ENCODE measurements around the gene RPN2.
"Not testable (repeated sequence)": the region's sequence is repeated elsewhere in the genome, so short reads cannot be mapped to it uniquely, and the experiment has no call there.

RPN2 gene
- 129 to 154 (median 139) reads per million in 4 donors for total RNA-seq

- peak; percentile 89 to 95 (median 93) for DNase-seq
These were observed at the start of gene RPN2, which contains the start of gene MROH8 for GRCh38 chr20:37178839-37179682. Gene RPN2, plus strand, starts transcription at chr20:37179330. Its CDS starts 27 bp downstream, at chr20:37179357. Gene MROH8, minus strand, starts transcription at chr20:37179548.

- DNase-seq: no peak
These were observed 47.6 kb upstream of the RPN2 start for GRCh38 chr20:37131486-37131885.

- DNase-seq: no peak
These were observed 45.2 kb upstream of the RPN2 start for GRCh38 chr20:37133952-37134351.

- no peak for DNase-seq
These were observed 41.6 kb upstream of the RPN2 start for GRCh38 chr20:37137547-37137946.

- no peak for DNase-seq
These were observed 36.4 kb upstream of the RPN2 start for GRCh38 chr20:37142708-37143107.

DNA sequence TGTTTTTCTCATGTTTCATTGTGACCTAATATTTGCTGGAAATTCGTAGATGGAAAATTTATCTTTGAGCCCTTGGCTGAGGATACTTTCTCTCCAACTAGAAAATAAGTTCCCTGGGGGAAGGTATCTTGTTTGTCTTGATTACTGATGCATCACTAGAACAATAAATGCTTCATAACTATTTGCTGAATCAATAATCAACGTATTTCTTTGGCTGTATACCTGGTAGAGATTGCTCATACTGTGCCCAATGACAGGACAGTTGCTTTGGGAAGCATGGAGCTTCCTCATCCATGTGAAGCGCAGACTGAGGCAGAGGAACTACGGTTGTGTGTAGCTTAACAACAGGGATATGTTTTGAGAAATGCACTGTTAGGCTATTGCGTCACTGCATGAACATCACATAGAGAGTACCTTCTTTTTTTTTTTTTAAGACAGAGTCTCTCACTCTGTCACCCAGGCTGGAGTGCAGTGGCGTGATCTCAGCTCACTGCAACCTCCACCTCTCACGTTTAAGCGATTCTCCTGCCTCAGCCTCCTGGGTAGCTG lies 34.2 kb upstream of the RPN2 start:
- DNase-seq: no peak

- no peak for DNase-seq
These were observed 31.9 kb upstream of the RPN2 start for GRCh38 chr20:37147250-37147649.

DNA sequence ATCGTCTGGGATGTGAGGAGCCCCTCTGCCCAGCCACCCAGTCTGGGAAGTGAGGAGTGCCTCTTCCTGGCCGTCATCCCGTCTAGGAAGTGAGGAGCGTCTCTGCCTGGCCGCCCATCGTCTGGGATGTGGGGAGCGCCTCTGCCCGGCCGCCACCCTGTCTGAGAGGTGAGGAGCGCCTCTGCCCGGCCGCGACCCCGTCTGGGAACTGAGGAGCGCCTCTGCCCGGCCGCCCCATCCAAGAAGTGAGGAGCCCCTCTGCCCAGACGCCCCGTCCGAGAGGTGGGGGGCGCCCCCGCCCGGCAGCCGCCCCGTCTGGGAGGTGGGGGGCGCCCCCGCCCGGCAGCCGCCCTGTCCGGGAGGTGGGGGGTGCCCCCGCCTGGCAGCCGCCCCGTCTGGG lies 28.3 kb upstream of the RPN2 start:
- not testable (repeated sequence) for DNase-seq

DNA sequence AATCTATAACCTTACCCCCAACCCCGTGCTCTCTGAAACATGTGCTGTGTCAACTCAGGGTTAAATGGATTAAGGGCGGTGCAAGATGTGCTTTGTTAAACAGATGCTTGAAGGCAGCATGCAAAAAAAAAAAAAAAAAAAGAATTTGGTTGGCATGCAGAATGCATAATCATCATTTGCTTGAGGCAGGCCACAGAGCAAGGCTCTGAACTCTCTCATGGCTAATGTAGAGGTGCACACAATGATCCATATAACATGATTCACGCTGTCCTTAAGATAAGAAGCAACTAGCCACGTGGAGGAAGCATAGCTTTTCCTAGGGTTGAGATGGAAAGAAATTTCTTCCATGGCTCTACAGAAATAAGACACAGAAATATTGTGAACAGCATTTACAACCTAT lies 27.6 kb upstream of the RPN2 start:
- DNase-seq: no peak

DNA sequence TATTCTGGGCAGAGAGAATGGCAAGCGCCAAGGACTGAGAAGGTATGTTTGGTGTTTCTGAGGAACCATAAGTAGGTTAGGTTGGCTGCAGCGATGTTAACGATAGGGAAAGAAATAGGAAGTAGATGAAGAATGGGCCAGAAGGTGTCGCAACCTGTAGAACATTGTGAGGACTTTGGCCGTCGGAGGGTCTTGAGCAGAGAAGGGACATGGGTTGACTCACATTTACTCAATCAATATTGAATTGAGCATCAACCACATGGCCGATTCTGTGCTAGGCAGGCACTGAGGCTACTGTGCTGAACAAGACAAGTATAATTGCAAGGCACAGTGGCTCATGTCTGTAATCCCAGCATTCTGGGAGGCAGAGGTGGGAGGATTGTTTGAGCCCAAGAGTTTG lies 26.8 kb upstream of the RPN2 start:
- no peak for DNase-seq

DNA sequence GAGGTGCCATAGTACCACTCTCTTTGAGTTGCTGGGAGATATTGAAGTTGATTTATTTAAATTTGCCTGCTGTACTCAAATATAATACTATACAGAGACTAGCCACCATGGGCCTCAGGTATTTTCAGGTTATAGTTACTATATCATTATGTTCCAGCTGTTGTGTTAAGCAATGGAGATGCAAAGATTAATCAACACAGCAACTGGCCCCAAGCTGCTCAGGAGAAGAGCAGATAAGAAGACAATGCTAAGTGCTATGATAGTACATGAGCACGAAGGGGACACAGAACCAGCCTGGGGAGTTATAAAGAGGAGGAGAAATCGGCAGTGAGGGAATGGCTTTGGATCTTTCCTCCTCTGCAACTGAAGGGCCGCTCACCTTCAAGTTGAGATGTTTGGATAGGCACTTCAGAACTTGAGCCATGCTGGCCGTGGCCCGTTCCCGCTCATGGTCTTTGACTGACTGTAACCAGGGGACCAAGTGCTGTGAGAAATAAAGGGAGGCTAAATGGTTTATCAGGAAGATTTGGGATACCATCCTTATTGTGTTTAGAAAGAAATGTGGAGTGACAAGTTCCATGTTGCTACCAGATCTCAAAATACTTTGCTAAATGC lies 24.3 kb upstream of the RPN2 start:
- DNase-seq: no peak

DNA sequence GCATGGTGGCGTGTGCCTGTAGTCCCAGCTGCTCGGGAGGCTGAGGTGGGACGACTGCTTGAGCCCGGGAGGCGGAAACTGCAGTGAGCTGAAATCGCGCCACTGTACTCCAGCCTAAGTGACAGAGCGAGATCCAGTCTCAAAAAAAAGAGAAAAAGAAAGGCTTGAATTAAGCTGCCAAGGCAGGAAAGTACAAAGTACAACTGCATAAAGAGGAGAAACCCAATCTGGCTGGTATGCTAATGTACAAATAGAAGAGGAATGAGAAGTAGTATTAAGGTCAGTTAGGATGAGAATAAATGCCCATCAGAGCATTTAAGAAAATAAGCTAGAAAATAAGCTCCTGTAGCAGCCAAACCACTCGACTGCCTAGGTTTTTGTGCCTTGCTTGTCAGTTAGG lies 23.1 kb upstream of the RPN2 start:
- no peak for DNase-seq

GRCh38 chr20:37158248-37158647 lies 20.9 kb upstream of the RPN2 start:
- DNase-seq: no peak

- no peak for DNase-seq
These were observed 18.4 kb upstream of the RPN2 start for GRCh38 chr20:37160683-37161082.

DNA sequence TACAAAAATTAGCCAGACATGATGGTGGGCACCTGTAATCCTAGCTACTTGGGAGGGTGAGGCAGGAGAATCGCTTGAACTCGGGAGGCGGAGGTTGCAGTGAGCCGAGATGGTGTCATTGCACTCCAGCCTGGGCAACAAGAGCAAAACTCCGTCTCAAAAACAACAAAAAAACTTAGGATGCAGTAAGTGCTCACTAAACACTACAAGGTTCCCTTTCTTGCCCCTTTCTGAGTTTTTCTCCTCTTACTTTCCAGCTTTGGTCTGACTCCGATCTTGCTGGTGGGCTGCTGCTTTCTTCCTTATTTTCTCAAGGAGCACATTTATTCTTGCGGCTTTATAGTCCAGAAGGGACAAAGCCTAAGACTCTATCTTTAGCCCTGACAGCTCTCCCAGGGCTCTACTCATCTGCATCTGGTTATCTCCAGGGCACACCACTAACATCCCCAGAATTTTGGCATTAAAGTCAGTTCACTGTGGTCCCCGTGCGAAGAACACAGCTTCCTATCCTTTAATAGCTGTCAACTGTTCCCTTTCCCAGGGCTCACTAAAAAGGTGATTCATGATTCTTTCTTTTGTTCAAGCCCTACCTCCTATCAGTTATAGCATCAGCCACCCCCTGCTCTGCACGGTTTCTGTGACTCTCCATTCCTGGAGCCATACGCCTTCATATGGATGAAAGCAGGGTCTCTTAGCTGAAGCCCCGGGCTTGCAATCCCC lies 17.1 kb upstream of the RPN2 start:
- DNase-seq: no peak

DNA sequence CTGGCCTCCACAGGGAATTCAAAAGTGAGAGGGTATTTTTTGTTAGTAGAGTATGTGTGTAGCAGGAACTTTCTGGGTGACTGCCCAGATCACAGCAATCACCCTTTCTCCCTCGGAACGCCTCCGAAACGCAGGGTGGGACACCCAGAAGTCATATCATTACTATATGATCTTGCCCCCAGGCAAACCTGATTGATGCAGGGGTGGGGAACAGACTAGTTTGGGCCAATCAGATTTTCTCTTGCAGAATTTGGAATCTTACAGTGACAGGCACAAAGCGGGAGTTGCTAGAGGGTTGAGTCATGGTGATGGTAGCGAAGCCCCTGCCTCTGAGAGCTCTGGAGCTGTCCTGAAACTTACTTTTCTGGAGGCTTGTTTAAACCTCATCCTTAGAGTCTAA lies 16.5 kb upstream of the RPN2 start:
- DNase-seq: no peak

DNA sequence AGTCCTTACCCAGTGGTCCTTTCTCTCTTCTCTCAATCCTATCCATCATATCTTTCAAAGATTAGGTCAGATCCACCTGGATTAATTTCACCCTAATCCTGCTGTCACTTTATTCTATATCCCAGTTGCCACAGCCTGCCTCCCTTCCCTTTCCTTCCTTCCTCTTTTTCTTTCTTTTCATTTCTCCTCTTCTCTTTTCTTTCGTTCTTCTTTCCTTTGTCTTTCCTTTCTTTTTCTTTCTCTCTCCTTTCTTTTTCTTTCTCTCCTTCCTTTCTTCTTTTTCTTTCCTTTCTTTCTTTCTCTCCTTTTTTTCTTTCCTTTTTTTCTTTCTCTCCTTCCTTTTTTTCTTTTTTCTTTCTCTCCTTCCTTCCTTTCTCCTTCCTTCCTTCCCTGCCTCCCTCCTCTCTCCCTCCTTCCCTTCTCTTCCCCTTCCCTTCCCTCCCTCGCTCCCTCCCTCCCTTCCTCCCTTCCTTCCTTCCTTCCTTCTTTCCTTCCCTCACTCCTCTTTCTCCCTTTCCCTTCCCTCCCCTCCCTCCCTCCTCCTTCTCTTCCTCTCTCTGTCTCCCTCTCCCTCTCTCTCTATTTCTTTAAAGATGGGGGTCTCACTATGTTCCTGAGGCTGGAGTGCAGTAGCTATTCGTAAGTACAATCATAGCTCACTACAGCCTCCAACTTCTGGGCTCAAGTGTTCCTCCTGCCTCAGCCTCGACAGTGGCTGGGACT lies 15.1 kb upstream of the RPN2 start:
- DNase-seq: no peak

DNA sequence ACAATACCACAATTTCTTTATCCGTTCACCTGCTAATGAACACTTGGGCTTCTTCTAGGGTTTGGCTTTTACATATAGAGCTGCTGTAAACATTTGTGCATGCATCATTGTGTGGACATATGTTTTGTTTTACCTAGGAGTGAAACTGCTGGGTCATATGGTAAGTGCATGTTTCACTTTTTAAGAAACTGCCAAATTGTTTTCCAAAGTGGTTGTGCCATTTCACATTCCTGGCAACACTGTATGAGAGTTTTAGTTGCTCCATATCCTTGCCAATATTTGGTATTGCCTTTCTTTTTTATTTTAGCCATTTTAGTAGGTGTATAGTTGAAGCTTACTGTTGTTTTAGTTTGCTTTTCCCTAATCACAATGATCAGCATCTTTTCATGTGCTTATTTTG lies 14.1 kb upstream of the RPN2 start:
- no peak for DNase-seq

DNA sequence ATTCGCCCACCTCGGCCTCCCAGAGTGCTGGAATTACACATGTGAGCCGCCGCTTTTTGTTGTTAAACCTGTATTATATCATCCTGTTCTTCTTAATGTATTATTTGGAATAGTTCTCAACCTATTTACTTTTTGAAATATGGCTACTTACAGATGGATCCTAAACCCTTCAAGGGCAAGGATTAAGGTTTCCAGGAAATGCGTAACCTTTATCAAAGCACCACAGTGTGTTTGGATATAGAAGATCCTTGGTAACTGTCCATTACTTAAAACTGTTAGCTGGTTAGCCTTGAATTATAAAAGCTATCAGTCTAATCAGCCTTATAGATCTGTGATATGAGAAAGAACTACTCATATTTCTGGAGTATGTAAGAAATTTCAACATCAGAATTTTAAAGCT lies 12.3 kb upstream of the RPN2 start:
- DNase-seq: no peak

GRCh38 chr20:37172836-37173235 lies 6.3 kb upstream of the RPN2 start:
- DNase-seq: no peak

DNA sequence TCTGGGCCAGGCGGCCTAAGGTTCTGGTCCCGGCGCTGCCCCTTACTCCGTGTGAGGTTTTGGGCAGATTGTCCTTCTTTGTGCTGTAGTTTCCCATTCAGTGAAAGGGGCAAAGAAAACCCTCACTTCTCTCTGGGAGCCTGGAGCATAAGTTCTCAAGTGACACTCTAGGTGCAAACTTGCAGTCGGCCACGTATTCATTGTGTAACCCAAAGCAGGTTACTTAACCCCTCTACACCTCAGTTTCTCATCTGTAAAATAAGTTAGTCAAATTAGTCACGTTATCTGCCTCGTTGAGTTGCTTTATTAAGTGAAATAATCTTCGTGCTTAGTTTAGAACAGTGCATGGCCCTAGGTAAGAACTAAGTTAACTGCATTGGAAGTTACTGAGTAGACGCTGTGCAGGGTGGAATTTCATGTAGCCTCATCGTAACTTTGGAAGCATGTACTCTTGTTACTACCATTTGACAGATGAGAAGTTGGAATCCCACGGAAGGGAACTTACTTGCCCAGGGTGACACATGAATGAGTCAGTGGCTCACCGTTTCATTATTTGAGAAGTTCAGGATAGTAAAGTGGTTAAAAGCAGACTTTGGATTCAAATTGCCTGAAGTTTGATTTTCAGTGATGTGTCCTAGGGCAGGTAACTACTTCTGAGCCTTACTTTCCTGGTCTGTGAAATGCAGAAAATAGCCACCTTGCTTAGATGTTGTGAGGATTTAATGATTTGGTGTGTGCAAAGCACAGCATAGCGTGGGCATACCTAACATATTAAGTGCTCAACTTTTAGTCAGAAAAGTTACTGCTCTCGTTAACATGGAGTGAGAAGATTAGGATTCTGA lies 774 bp downstream of the RPN2 start:
- DNase-seq: no peak

DNA sequence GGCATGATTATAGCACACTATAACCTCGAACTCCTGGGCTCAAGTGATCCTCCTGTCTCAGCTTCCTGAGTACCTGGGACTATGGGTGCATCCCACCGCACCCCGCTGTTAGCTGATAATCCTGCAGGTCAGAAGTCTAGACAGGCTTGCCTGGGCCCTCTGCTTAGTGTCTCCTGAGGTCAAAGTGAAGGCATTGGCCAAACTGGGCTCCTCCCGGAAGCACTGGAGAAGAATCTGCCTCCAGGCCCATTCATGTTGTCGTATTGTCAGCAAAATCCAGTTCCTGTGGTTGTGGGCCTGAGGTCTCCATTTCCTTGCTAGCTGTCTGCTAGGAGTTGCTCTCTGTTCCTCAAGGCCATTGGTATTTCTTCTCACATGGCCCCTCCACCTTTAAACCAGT lies 6.6 kb downstream of the RPN2 start:
- DNase-seq: no peak

Data from T-helper 1 cell (primary cell).